GM23338 (cell line): Measurements from ENCODE around the gene PDIA3. TPM values are rescaled to one million over a fixed set of nuclear protein-coding genes. Genes with fewer than 3 reads are reported as not detected.

Experiments used
- ATAC-seq: fragments of 200-7000 bp; cut with Tn5 transposase; 3 replicates; pipeline ENCODE4 v1.9.1; 2020
- DNase-seq: peaks from one replicate; pipeline ENCODE4 v3.0.0-alpha.2; 2015; ENCODE audit warnings: low spot score
- H2AFZ ChIP-seq: fragments of 200-600 bp; sonication (generic); 2 replicates; pipeline ENCODE4 v1.8.0; 2016; ENCODE audit warnings: antibody characterized with exemption, mild to moderate bottlenecking, moderate library complexity
- H3F3A ChIP-seq: fragments of 200-600 bp; sonication (generic); replicated peaks from 2 replicates; pipeline ENCODE4 v1.8.0; 2017; ENCODE audit warnings: antibody characterized with exemption, mixed run types, low read depth
- H3K27ac ChIP-seq: fragments of 200-600 bp; sonication (generic); 2 replicates; pipeline ENCODE4 v1.6.1; 2016; ENCODE audit warnings: low read depth
- H3K27me3 ChIP-seq: fragments of 200-600 bp; sonication (generic); 2 replicates; pipeline ENCODE4 v1.8.0; 2016; ENCODE audit warnings: mild to moderate bottlenecking, mixed run types, moderate library complexity; ENCODE audit not compliant: insufficient read depth
- H3K36me3 ChIP-seq: fragments of 200-600 bp; sonication (generic); 2 replicates; pipeline ENCODE4 v1.8.0; 2016; ENCODE audit warnings: mild to moderate bottlenecking; ENCODE audit not compliant: insufficient read depth
- H3K4me1 ChIP-seq: fragments of 200-600 bp; sonication (generic); 2 replicates; pipeline ENCODE4 v1.8.0; 2016; ENCODE audit warnings: mild to moderate bottlenecking, moderate library complexity; ENCODE audit not compliant: insufficient read depth
- H3K4me2 ChIP-seq: fragments of 200-600 bp; sonication (generic); 2 replicates; pipeline ENCODE4 v1.7.1; 2017; ENCODE audit warnings: mixed run types
- H3K4me3 ChIP-seq: fragments of 200-600 bp; sonication (generic); 2 replicates; pipeline ENCODE4 v1.6.1; 2016; ENCODE audit warnings: mixed run types
- H3K79me2 ChIP-seq: fragments of 200-600 bp; sonication (generic); replicated peaks from 2 replicates; pipeline ENCODE4 v1.8.0; 2017; ENCODE audit warnings: mild to moderate bottlenecking; ENCODE audit not compliant: insufficient read depth
- H3K9me2 ChIP-seq: fragments of 200-600 bp; sonication (generic); 2 replicates; pipeline ENCODE4 v1.8.0; 2017; ENCODE audit not compliant: insufficient read depth
- H4K20me1 ChIP-seq: fragments of 200-600 bp; sonication (generic); replicated peaks from 2 replicates; pipeline ENCODE4 v1.8.0; 2017; ENCODE audit warnings: mild to moderate bottlenecking; ENCODE audit not compliant: insufficient read depth
- H3K27ac Mint-ChIP-seq: 2 replicates; pipeline ENCODE4 v1.8.0; 2020; ENCODE audit warnings: inconsistent platforms, mild to moderate bottlenecking, moderate library complexity, mixed read lengths
- H3K27me3 Mint-ChIP-seq: 3 replicates; pipeline ENCODE4 v1.8.0; 2022; ENCODE audit warnings: low read depth, mild to moderate bottlenecking, moderate library complexity, mixed read lengths, inconsistent platforms; ENCODE audit not compliant: insufficient read depth, poor library complexity
- H3K36me3 Mint-ChIP-seq: 3 replicates; pipeline ENCODE4 v1.8.0; 2021; ENCODE audit warnings: low read depth, mild to moderate bottlenecking, inconsistent platforms, moderate library complexity, mixed read lengths
- H3K4me1 Mint-ChIP-seq: 3 replicates; pipeline ENCODE4 v1.8.0; 2020; ENCODE audit warnings: mild to moderate bottlenecking, inconsistent platforms, mixed read lengths
- H3K4me3 Mint-ChIP-seq: 3 replicates; pipeline ENCODE4 v1.8.0; 2021; ENCODE audit warnings: moderate library complexity, mild to moderate bottlenecking, inconsistent platforms, mixed read lengths
- H3K9me3 Mint-ChIP-seq: 3 replicates; pipeline ENCODE4 v1.8.0; 2020; ENCODE audit warnings: moderate library complexity, mild to moderate bottlenecking, inconsistent platforms, mixed read lengths
- CTCF ChIP-seq, 2 experiments: fragments of 200-600 bp in 1 of 2; sonication (generic) in 1 of 2; conservative IDR thresholded peaks; 2 replicates each; pipeline versions ENCODE4 v1.5.1 to v1.6.1; 2016 to 2017; ENCODE audit warnings: antibody characterized with exemption in 2 of 2, low read depth in 2 of 2, mild to moderate bottlenecking in 2 of 2, moderate library complexity in 1 of 2
- ETS1 ChIP-seq: IDR thresholded peaks from 2 replicates; pipeline ENCODE4 v1.6.1; 2016; ENCODE audit warnings: antibody characterized with exemption
- EZH2phosphoT487 ChIP-seq: fragments of 200-600 bp; sonication (generic); IDR thresholded peaks from one replicate; pipeline ENCODE4 v1.8.1; 2018; ENCODE audit warnings: antibody characterized with exemption; ENCODE audit not compliant: unreplicated experiment
- JUNB ChIP-seq: IDR thresholded peaks from one replicate; pipeline ENCODE4 v1.6.1; 2016; ENCODE audit warnings: antibody characterized with exemption; ENCODE audit not compliant: unreplicated experiment
- POLR2AphosphoS5 ChIP-seq: IDR thresholded peaks from 2 replicates; pipeline ENCODE4 v1.6.1; 2016; ENCODE audit warnings: antibody characterized with exemption, low read depth
- STAT1 ChIP-seq: IDR thresholded peaks from one replicate; pipeline ENCODE4 v1.6.1; 2016; ENCODE audit warnings: antibody characterized with exemption; ENCODE audit not compliant: unreplicated experiment
- ZNF462 ChIP-seq: fragments of 250-450 bp; sonication (Bioruptor Pico); IDR thresholded peaks from 2 replicates; pipeline ENCODE4 v1.5.0; 2020; ENCODE audit warnings: mild to moderate bottlenecking, moderate library complexity
- polyA plus RNA-seq: library from polyadenylated mRNA; unstranded; fragments of >200 nt; fragmentation: Nextera tagmentation; extraction: Ambion mirVana; gene quantifications from 2 replicates; pipeline ENCODE4 v1.2.1, GENCODE V29; 2016
- total RNA-seq: library from RNA; depleted of rRNA; stranded (reverse); fragments of >200 nt; shearing (Covaris generic); gene quantifications from 2 replicates; pipeline ENCODE4 v1.2.3, GENCODE V29; 2014

Gene PDIA3
- total and polyA plus RNA-seq, 2 experiments from 2014 or later, result 363 to 631 TPM

- peaks cover 71% of the 10 kb centered on the region for H3K36me3 Mint-ChIP-seq
- H3K9me3 Mint-ChIP-seq, result no peaks in the 10 kb centered on the region
- DNase-seq (no peak), ATAC-seq (no peak)
- Histone ChIP-seq H4K20me1 (peaks cover 38% of the 10 kb centered on the region), H3K4me1 (peaks cover 11% of the 10 kb centered on the region), H3K27ac (no peak overlapping the region), H3K27me3 (no peaks in the 10 kb centered on the region), H3K4me2 (no peak overlapping the region), H3F3A (peaks cover 74% of the 10 kb centered on the region), H3K79me2 (no peaks in the 10 kb centered on the region), H3K36me3 (peaks cover 56% of the 10 kb centered on the region), H2AFZ (no peak overlapping the region), H3K9me2 (no peaks in the 10 kb centered on the region), H3K4me3 (no peak overlapping the region)
- peaks cover 9% of the 10 kb centered on the region for H3K27me3 Mint-ChIP-seq
- H3K27ac Mint-ChIP-seq, result no peak overlapping the region
- TF ChIP-seq JUNB, result no peak
- TF ChIP-seq ZNF462 (CRISPR knock-in tag), result no peak
- no peak for TF ChIP-seq STAT1
- no peak for TF ChIP-seq CTCF (conservative IDR thresholded peaks at IDR 0.05; ENCODE audit: low read depth in 2 of 2)
- TF ChIP-seq ETS1, result no peak
- TF ChIP-seq POLR2AphosphoS5, result no peak
- TF ChIP-seq EZH2phosphoT487, result no peak
- no peak overlapping the region for H3K4me3 Mint-ChIP-seq
- H3K4me1 Mint-ChIP-seq, result peaks cover 17% of the 10 kb centered on the region
Observed at GRCh38 chr15:43771816-43772215, 25.6 kb downstream of the PDIA3 start.
